HepG2 (cell line): ENCODE measurements around the gene CIBAR2. TPM values are rescaled to one million over a fixed set of nuclear protein-coding genes. Genes with fewer than 3 reads are reported as not detected.

ENCODE experiments used
- BORCS8-MEF2B ChIP-seq: sonication (generic); formaldehyde crosslinking; IDR thresholded peaks from 2 replicates; pipeline ENCODE4 v1.8.0; 2022; ENCODE audit warnings: mild to moderate bottlenecking, missing genetic modification reagents
- CREM ChIP-seq, 2 experiments: sonication (generic) in 1 of 2; formaldehyde crosslinking in 1 of 2; IDR thresholded peaks; 2 replicates each; pipeline versions ENCODE4 v1.4.0 to v1.6.1; 2016 to 2020; ENCODE audit warnings: antibody characterized with exemption in 1 of 2, mild to moderate bottlenecking in 1 of 2, missing genetic modification reagents in 1 of 2
- NR2C2 ChIP-seq: sonication (generic); formaldehyde crosslinking; IDR thresholded peaks from 2 replicates; pipeline ENCODE4 v1.4.0; 2020; ENCODE audit warnings: missing genetic modification reagents, mild to moderate bottlenecking, moderate library complexity, borderline replicate concordance
- REPIN1 ChIP-seq: sonication (generic); formaldehyde crosslinking; IDR thresholded peaks from 2 replicates; pipeline ENCODE4 v1.8.0; 2022; ENCODE audit warnings: missing genetic modification reagents, low read depth, mild to moderate bottlenecking, borderline replicate concordance
- SRF ChIP-seq: IDR thresholded peaks from 2 replicates; pipeline ENCODE4 v1.6.1; 2011; ENCODE audit warnings: mild to moderate bottlenecking, low read depth, low read length, moderate library complexity
- ZNF431 ChIP-seq: sonication (generic); formaldehyde crosslinking; IDR thresholded peaks from 2 replicates; pipeline ENCODE4 v1.9.0; 2022; ENCODE audit warnings: missing genetic modification reagents, low read depth, mild to moderate bottlenecking, borderline replicate concordance
- ZNF530 ChIP-seq: sonication (generic); formaldehyde crosslinking; IDR thresholded peaks from 2 replicates; pipeline ENCODE4 v1.5.0; 2020; ENCODE audit warnings: low read depth, mild to moderate bottlenecking, missing genetic modification reagents
- ZNF619 ChIP-seq: sonication (generic); formaldehyde crosslinking; IDR thresholded peaks from 2 replicates; pipeline ENCODE4 v1.4.0; 2020; ENCODE audit warnings: mild to moderate bottlenecking, missing genetic modification reagents
- ZNF780A ChIP-seq: sonication (generic); formaldehyde crosslinking; IDR thresholded peaks from 2 replicates; pipeline ENCODE4 v1.8.0; 2022; ENCODE audit warnings: mild to moderate bottlenecking, missing genetic modification reagents, moderate library complexity
- ZZZ3 ChIP-seq: sonication (generic); formaldehyde crosslinking; IDR thresholded peaks from 2 replicates; pipeline ENCODE4 v1.4.0; 2020; ENCODE audit warnings: missing genetic modification reagents, mild to moderate bottlenecking, borderline replicate concordance
- polyA plus RNA-seq, 8 experiments: library from polyadenylated mRNA; depleted of rRNA in 3 of 8; stranded (reverse) in 7 of 8; unstranded in 1 of 8; fragments of >200 nt; fragmentation: Illumina TruSeq in 4 of 8; extraction: Trizol in 4 of 8; gene quantifications; 2 replicates each; pipeline versions ENCODE4 v1.2.1 to v1.2.3, GENCODE V29; 2011 to 2016; ENCODE audit warnings: low read depth in 4 of 8, missing spikeins in 1 of 8, mixed read lengths in 1 of 8; ENCODE audit not compliant: insufficient read depth in 1 of 8
- total RNA-seq, 5 experiments: library from RNA; depleted of rRNA; stranded (reverse); fragments of >200 nt; fragmentation: Illumina TruSeq; extraction: Trizol; gene quantifications; 2 replicates each; pipeline ENCODE4 v1.2.3, GENCODE V29; 2016; ENCODE audit warnings: low read depth in 1 of 5
- TF ChIP-seq, protein P1 (sequence below): sonication (generic); formaldehyde crosslinking; IDR thresholded peaks from 2 replicates; pipeline ENCODE4 v1.4.0; 2020; ENCODE audit warnings: low read depth, missing genetic modification reagents
- TF ChIP-seq, protein P2 (sequence below), 2 experiments: sonication (generic) in 1 of 2; formaldehyde crosslinking in 1 of 2; IDR thresholded peaks; 2 replicates each; pipeline versions ENCODE4 v1.6.1 to v1.9.0; 2014 to 2022; ENCODE audit warnings: antibody characterized with exemption in 1 of 2, borderline replicate concordance in 1 of 2, inconsistent platforms in 1 of 2, low read depth in 1 of 2, missing genetic modification reagents in 1 of 2
- TF ChIP-seq, protein P3 (sequence below): sonication (generic); formaldehyde crosslinking; IDR thresholded peaks from 2 replicates; pipeline ENCODE4 v1.5.0; 2020; ENCODE audit warnings: mild to moderate bottlenecking, low read depth, missing genetic modification reagents, borderline replicate concordance
- TF ChIP-seq, protein P4 (sequence below): sonication (generic); formaldehyde crosslinking; conservative IDR thresholded peaks from 2 replicates; pipeline ENCODE4 v1.4.0; 2020; ENCODE audit warnings: missing genetic modification reagents
- TF ChIP-seq, protein P5 (sequence below): sonication (generic); formaldehyde crosslinking; IDR thresholded peaks from 2 replicates; pipeline ENCODE4 v1.8.1; 2023; ENCODE audit warnings: mild to moderate bottlenecking, moderate library complexity, missing genetic modification reagents

Gene CIBAR2
- total and polyA plus RNA-seq, 2 of the 13 experiments (the other 11 are each of a cell fraction or from before 2014, with no cell fraction given) = not detected

DNA sequence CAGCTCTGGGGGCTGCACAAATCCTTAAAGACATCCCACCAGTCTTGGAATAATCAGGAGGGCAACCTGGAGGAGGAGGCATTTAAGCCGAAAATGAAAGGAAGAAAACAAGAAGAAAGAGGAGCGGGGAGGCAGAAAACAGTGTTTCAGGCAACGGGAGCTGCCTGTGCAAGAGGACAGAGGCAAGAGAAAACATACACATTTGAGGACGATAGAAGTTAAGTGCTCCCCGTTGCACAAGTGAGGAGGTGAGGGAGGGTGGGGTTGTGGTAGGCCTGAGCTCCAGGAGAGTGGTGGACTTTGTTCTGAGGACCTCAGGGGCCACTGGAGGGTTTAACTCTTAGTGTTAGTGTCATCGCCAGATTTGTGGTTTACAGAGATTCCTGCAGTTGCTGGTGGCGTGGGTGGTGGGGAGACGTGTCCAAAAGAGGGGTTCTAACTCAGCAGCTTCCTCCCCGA is 27.6 kb upstream of the CIBAR2 start (continued):
- TF ChIP-seq, protein P1, sequence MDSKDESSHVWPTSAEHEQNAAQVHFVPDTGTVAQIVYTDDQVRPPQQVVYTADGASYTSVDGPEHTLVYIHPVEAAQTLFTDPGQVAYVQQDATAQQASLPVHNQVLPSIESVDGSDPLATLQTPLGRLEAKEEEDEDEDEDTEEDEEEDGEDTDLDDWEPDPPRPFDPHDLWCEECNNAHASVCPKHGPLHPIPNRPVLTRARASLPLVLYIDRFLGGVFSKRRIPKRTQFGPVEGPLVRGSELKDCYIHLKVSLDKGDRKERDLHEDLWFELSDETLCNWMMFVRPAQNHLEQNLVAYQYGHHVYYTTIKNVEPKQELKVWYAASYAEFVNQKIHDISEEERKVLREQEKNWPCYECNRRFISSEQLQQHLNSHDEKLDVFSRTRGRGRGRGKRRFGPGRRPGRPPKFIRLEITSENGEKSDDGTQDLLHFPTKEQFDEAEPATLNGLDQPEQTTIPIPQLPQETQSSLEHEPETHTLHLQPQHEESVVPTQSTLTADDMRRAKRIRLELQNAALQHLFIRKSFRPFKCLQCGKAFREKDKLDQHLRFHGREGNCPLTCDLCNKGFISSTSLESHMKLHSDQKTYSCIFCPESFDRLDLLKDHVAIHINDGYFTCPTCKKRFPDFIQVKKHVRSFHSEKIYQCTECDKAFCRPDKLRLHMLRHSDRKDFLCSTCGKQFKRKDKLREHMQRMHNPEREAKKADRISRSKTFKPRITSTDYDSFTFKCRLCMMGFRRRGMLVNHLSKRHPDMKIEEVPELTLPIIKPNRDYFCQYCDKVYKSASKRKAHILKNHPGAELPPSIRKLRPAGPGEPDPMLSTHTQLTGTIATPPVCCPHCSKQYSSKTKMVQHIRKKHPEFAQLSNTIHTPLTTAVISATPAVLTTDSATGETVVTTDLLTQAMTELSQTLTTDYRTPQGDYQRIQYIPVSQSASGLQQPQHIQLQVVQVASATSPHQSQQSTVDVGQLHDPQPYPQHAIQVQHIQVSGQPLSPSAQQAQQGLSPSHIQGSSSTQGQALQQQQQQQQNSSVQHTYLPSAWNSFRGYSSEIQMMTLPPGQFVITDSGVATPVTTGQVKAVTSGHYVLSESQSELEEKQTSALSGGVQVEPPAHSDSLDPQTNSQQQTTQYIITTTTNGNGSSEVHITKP (CRISPR knock-in tag) = peak; percentile 49; the same call in 1 of the 2 replicates
- TF ChIP-seq ZZZ3 (CRISPR knock-in tag) (no peak), NR2C2 (CRISPR knock-in tag) (peak; percentile 54), SRF (no peak), ZNF619 (no peak), BORCS8-MEF2B (CRISPR knock-in tag) (peak; percentile 47; the same call in 1 of the 2 replicates), ZNF530 (CRISPR knock-in tag) (no peak), REPIN1 (CRISPR knock-in tag) (peak; percentile 67; the same call in 1 of the 2 replicates), ZNF780A (CRISPR knock-in tag) (no peak), ZNF431 (CRISPR knock-in tag) (0 out of 2 replicates have a peak, but pooled peaks have one; percentile 37), CREM (IDR thresholded peaks at IDR 0.05) (peak; percentile 52; the same call in 1 of the 2 replicates), CREM (CRISPR knock-in tag; IDR thresholded peaks at IDR 0.05) (no peak)
- TF ChIP-seq, protein P2, sequence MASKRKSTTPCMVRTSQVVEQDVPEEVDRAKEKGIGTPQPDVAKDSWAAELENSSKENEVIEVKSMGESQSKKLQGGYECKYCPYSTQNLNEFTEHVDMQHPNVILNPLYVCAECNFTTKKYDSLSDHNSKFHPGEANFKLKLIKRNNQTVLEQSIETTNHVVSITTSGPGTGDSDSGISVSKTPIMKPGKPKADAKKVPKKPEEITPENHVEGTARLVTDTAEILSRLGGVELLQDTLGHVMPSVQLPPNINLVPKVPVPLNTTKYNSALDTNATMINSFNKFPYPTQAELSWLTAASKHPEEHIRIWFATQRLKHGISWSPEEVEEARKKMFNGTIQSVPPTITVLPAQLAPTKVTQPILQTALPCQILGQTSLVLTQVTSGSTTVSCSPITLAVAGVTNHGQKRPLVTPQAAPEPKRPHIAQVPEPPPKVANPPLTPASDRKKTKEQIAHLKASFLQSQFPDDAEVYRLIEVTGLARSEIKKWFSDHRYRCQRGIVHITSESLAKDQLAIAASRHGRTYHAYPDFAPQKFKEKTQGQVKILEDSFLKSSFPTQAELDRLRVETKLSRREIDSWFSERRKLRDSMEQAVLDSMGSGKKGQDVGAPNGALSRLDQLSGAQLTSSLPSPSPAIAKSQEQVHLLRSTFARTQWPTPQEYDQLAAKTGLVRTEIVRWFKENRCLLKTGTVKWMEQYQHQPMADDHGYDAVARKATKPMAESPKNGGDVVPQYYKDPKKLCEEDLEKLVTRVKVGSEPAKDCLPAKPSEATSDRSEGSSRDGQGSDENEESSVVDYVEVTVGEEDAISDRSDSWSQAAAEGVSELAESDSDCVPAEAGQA (IDR thresholded peaks at IDR 0.05; ENCODE audit: low read depth) = no peak
- TF ChIP-seq, protein P2 (CRISPR knock-in tag; IDR thresholded peaks at IDR 0.05; ENCODE audit: borderline replicate concordance) = no peak
- TF ChIP-seq, protein P3, sequence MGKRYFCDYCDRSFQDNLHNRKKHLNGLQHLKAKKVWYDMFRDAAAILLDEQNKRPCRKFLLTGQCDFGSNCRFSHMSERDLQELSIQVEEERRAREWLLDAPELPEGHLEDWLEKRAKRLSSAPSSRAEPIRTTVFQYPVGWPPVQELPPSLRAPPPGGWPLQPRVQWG (CRISPR knock-in tag) = no peak
- TF ChIP-seq, protein P4, sequence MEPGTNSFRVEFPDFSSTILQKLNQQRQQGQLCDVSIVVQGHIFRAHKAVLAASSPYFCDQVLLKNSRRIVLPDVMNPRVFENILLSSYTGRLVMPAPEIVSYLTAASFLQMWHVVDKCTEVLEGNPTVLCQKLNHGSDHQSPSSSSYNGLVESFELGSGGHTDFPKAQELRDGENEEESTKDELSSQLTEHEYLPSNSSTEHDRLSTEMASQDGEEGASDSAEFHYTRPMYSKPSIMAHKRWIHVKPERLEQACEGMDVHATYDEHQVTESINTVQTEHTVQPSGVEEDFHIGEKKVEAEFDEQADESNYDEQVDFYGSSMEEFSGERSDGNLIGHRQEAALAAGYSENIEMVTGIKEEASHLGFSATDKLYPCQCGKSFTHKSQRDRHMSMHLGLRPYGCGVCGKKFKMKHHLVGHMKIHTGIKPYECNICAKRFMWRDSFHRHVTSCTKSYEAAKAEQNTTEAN (CRISPR knock-in tag) = peak; percentile 77
- TF ChIP-seq, protein P5, sequence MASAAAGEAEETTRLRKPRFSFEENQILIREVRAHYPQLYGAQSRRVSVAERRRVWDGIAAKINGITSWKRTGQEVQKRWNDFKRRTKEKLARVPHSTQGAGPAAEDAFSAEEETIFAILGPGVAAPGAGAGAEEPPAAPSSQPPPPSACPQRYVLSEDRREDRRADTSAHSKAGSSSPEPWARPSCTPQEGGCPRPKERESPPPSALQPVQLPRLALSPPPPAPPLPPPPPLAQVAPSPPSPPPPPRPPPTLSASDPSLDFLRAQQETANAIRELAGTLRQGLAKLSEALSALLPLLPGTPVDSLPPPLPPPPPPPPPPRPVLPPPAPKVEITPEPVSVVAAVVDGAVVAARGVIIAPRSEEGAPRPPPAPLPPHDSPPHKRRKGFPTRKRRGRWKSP (CRISPR knock-in tag) = no peak
